Small intestine (tissue), 7 donors: ENCODE results near the gene PHKA1. TPM values are rescaled to one million over a fixed set of nuclear protein-coding genes. Genes with fewer than 3 reads are reported as not detected.
"Not testable (repeated sequence)": the region's sequence is repeated elsewhere in the genome, so short reads cannot be mapped to it uniquely, and the experiment has no call there.

Experiments used
- DNase-seq, 2 donors: peaks; one replicate each; pipeline versions ENCODE4 v3.0.0 to v3.0.0-alpha.2; 2013
- FAIRE-seq: peaks from 2 replicates; lab custom pipeline; 2012; peaks lifted over from hg19 to GRCh38; lab: Jason Lieb, UNC
- H3K27ac ChIP-seq, 3 donors: one replicate each; pipeline ENCODE4 v1.5.1; 2013; ENCODE audit warnings: low read length in 2 of 3, mild to moderate bottlenecking in 2 of 3, control low read depth in 1 of 3, inconsistent platforms in 1 of 3, low read depth in 1 of 3, moderate library complexity in 1 of 3
- H3K27me3 ChIP-seq, 3 donors: one replicate each; pipeline ENCODE4 v1.6.1; 2013; ENCODE audit warnings: low read length in 3 of 3, inconsistent platforms in 1 of 3; ENCODE audit not compliant: control insufficient read depth in 3 of 3, insufficient read depth in 3 of 3
- H3K36me3 ChIP-seq, 3 donors: one replicate each; pipeline ENCODE4 v1.6.1; 2013; ENCODE audit warnings: low read length in 3 of 3, inconsistent platforms in 1 of 3, low read depth in 1 of 3, mild to moderate bottlenecking in 1 of 3, moderate library complexity in 1 of 3; ENCODE audit not compliant: control insufficient read depth in 3 of 3, insufficient read depth in 2 of 3
- H3K4me1 ChIP-seq, 3 donors: one replicate each; pipeline ENCODE4 v1.6.1; 2013; ENCODE audit warnings: low read length in 2 of 3, inconsistent platforms in 1 of 3, low read depth in 1 of 3, mild to moderate bottlenecking in 1 of 3, moderate library complexity in 1 of 3; ENCODE audit not compliant: control insufficient read depth in 3 of 3, insufficient read depth in 2 of 3
- H3K4me3 ChIP-seq, 3 donors: one replicate each; pipeline ENCODE4 v1.5.1; 2013; ENCODE audit warnings: low read length in 3 of 3, control low read depth in 1 of 3, inconsistent platforms in 1 of 3, low read depth in 1 of 3, mild to moderate bottlenecking in 1 of 3, moderate library complexity in 1 of 3
- H3K9me3 ChIP-seq, 2 donors: one replicate each; pipeline ENCODE4 v1.6.1; 2013; ENCODE audit warnings: low read depth in 1 of 2, low read length in 1 of 2; ENCODE audit not compliant: control insufficient read depth in 2 of 2, insufficient read depth in 1 of 2
- WGBS, 3 donors: extraction: QIAGEN DNeasy Blood & Tissue Kit; methylation state at CpG; one replicate each; pipeline ENCODE4 v1.1.7; 2013; 5-methylcytosine and 5-hydroxymethylcytosine counted together
- polyA plus RNA-seq, 4 donors: library from polyadenylated mRNA; stranded (reverse) in 3 of 4; unstranded in 1 of 4; fragments of 200-250 nt in 3 of 4; fragments of 120-200 nt in 1 of 4; gene quantifications; one replicate each; pipeline versions ENCODE4 v1.2.1 to v1.2.3, GENCODE V29; 2013
- donor health status: healthy with polysubstance abuse.
- donor health status: control.
- donor health status: control.
- donor health status: Bipolar disorder and iron deficiency.
- donor health status: healthy.

Gene PHKA1
- polyA plus RNA-seq, 4 donors, result 0.21 to 1.4 (median 0.25) TPM

GRCh38 chrX:72621163-72621562 lies 92.9 kb downstream of the PHKA1 start:
- WGBS, 3 donors, result 5 to 33% (median 22%) methylated on average over 1 of the region's 1 CpG
- DNase-seq (peak; percentile 1 to 2), FAIRE-seq (no peak)
- no peaks in the 10 kb centered on the region for H3K9me3 ChIP-seq
- peak overlapping the region in 1 of 3 donors; percentile 68 for H3K27ac ChIP-seq
- H3K4me1 ChIP-seq, result no peaks in the 10 kb centered on the region
- H3K27me3 ChIP-seq, result no peaks in the 10 kb centered on the region
- H3K36me3 ChIP-seq, result no peaks in the 10 kb centered on the region
- no peak overlapping the region for H3K4me3 ChIP-seq

DNA sequence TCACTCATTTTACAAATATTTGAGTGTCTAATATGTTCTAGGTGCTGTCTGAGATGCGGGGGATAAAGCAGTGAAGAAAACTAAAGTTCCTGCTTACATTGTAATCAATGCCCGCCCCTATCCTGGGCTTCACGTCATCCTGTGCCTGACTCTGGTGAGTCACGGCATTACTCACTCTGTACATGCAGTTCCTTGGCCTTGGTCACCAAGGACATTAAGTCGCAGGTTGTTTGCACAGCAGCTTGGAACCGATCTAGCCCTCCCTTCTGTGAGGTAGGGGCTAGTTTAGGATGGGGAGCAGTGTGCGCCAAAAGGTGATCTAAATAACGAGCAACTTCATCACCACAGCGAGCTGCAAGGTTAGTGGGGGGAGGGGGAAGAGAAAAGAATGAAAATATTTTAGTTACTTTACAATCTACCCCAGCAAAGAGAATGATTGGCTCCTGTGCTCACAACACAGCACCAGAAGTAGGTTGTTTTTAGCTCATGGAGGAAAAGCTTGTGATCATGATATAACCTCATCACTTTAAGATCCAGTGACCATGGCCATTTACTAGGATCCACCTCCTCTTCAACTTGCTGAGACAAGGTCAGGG lies 93.5 kb downstream of the PHKA1 start:
- 31 to 57% (median 41%) methylated on average over 9 of the region's 9 CpGs for WGBS, 3 donors
- Histone ChIP-seq H3K27me3 (no peaks in the 10 kb centered on the region), H3K4me1 (no peaks in the 10 kb centered on the region), H3K27ac (peak overlapping the region in 2 of 3 donors; percentile 33 to 68), H3K36me3 (no peaks in the 10 kb centered on the region), H3K4me3 (no peak overlapping the region), H3K9me3 (no peaks in the 10 kb centered on the region)
- FAIRE-seq, result peak; percentile 26
- DNase-seq, result peak; percentile 70 to 76

GRCh38 chrX:72609313-72609712 lies 104.8 kb downstream of the PHKA1 start:
- no peak for FAIRE-seq

DNA sequence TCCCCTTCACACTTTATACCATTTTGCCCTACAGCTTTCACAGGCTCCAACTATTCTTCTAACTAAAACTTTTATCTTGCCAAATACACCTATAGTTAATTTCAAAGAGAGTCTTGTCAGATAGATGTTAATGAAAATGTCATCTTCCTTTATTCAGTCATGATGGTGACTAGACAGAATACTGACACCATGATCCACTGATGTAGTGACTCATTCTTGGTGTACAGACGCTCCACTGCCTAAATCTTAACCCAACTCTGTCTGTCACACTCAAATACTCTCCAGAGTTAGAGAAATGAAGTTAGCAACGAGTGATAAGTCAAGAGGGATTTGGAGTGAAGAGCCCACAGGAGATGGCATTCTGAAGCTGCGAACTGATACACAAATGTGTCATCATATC lies 109.4 kb downstream of the PHKA1 start:
- no peak overlapping the region for H3K4me3 ChIP-seq
- FAIRE-seq, result no peak
- WGBS, 3 donors, result 58 to 89% (median 84%) methylated on average over 3 of the region's 3 CpGs
- H3K36me3 ChIP-seq, result peaks cover 0 to 2% (median 0%) of the 10 kb centered on the region in 3 donors
- H3K4me1 ChIP-seq, result no peaks in the 10 kb centered on the region
- no peaks in the 10 kb centered on the region for H3K27me3 ChIP-seq
- H3K9me3 ChIP-seq, result no peaks in the 10 kb centered on the region
- no peak overlapping the region for H3K27ac ChIP-seq
- no peak for DNase-seq

More at GRCh38 chrX:72609313-72609712, 104.8 kb downstream of the PHKA1 start:
- Histone ChIP-seq H3K4me1 (no peaks in the 10 kb centered on the region), H3K4me3 (no peak overlapping the region), H3K27me3 (no peaks in the 10 kb centered on the region), H3K36me3 (peaks cover 0 to 2% (median 0%) of the 10 kb centered on the region in 3 donors), H3K27ac (no peak overlapping the region), H3K9me3 (no peaks in the 10 kb centered on the region)
- WGBS, 3 donors, result 47 to 66% (median 61%) methylated on average over 2 of the region's 2 CpGs
- peak; percentile 5 to 23 for DNase-seq

DNA sequence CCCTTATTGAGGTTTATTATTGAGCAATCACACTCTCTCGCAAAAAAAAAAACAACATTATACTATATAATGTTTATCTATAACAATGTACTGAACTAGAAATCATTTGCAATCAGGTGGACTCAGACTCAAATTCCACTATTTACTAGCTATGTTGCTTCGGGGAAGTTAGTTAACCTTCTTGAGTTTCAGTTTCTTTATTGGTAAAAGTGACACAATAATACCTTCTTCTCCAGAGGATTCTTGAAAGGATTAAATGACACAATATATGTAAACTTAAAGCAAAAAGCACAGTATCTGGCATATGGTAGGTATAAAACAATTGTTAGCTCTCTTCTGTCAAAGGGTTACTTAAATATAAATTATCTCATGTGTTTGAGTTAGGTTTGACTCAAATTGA lies 110.0 kb downstream of the PHKA1 start:
- DNase-seq, result peak in 1 of 2 donors; percentile 1
- Histone ChIP-seq H3K27ac (no peak overlapping the region), H3K4me3 (no peak overlapping the region), H3K27me3 (no peaks in the 10 kb centered on the region), H3K36me3 (peaks cover 0 to 2% (median 0%) of the 10 kb centered on the region in 3 donors), H3K4me1 (no peaks in the 10 kb centered on the region), H3K9me3 (no peaks in the 10 kb centered on the region)
- peak; percentile 70 for FAIRE-seq
- 46 to 63% (median 49%) methylated on average over 2 of the region's 2 CpGs for WGBS, 3 donors

- not testable (repeated sequence) for H3K27me3 ChIP-seq, H3K4me3 ChIP-seq, FAIRE-seq, H3K27ac ChIP-seq, H3K36me3 ChIP-seq, DNase-seq, H3K9me3 ChIP-seq, H3K4me1 ChIP-seq
- 74 to 92% (median 92%) methylated on average over 3 to 4 of the region's 4 CpGs for WGBS, 3 donors
Measured at GRCh38 chrX:72591038-72591437, 123.1 kb downstream of the PHKA1 start.

- H3K36me3 ChIP-seq, result no peaks in the 10 kb centered on the region
- FAIRE-seq (no peak), DNase-seq (no peak)
- WGBS, 3 donors, result 83 to 94% (median 93%) methylated on average over 3 of the region's 3 CpGs
- peaks cover 0 to 7% of the 10 kb centered on the region in 2 donors for H3K9me3 ChIP-seq
- no peak overlapping the region for H3K4me3 ChIP-seq
- H3K4me1 ChIP-seq, result no peaks in the 10 kb centered on the region
- no peak overlapping the region for H3K27ac ChIP-seq
- H3K27me3 ChIP-seq, result no peaks in the 10 kb centered on the region
Measured at GRCh38 chrX:72584163-72584562, 129.9 kb downstream of the PHKA1 start.

DNA sequence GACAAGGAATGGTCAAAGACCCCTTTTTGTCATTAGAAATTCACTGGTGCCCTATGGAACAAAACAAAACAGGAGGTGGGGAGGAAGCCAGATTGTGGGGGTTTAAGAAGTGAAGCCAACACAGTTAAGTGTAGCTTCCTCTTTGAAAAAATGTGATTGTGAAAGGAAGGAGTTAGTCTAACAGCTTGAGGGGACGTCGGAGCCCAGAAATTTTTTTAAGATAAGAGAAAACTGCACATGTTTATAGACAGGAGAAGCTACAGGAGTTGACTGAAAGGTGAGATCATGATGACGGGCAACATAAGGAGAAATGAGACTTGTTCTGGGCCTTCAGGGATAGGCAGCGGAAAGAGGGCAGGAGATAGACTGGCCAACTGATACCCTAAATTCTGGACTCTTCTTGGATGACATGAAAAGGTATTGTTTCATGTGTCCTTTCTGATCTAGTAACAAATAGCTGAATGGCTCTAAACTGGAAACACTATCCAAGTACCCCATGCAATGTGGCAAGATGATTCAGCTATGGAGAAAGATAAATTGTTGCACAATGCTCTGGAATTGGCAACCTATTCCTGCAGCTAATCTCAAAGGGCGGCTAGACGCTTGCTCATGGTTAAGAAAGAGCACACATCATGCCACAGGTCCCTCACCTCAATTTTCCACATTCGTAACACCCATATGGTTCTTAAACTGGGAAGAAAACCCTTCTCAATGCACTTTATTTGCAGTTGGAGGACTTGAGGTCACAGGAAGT lies 137.8 kb downstream of the PHKA1 start:
- DNase-seq, result no peak
- Histone ChIP-seq H3K27me3 (no peaks in the 10 kb centered on the region), H3K4me3 (no peak overlapping the region), H3K36me3 (no peaks in the 10 kb centered on the region), H3K4me1 (no peaks in the 10 kb centered on the region), H3K27ac (no peak overlapping the region), H3K9me3 (no peaks in the 10 kb centered on the region)
- FAIRE-seq, result no peak
- WGBS, 3 donors, result 69 to 82% (median 76%) methylated on average over 7 of the region's 7 CpGs
